WTC11 (cell line): ENCODE data around the gene CLCN6. TPM values are rescaled to one million over a fixed set of nuclear protein-coding genes. Genes with fewer than 3 reads are reported as not detected.

Source experiments
- ATAC-seq: fragments of 200-7000 bp; cut with Tn5 transposase; 2 replicates; pipeline ENCODE4 v1.10.0; 2021; ENCODE audit warnings: mild to moderate bottlenecking, moderate library complexity
- CTCF ChIA-PET: fragments of 300-600 bp; sonication (Branson Sonifier 250); formaldehyde crosslinking; loops from one replicate; lab custom pipeline; 2021; ENCODE audit warnings: antibody characterized with exemption; lab: Charles Lee
- POLR2A ChIA-PET: fragments of 350-600 bp; sonication (Branson Sonifier 250); formaldehyde crosslinking; loops from one replicate; lab custom pipeline; 2021; ENCODE audit warnings: antibody characterized with exemption; lab: Charles Lee
- DNase-seq: peaks from one replicate; pipeline ENCODE4 v3.0.0; 2021; ENCODE audit warnings: low spot score
- H3K27ac Mint-ChIP-seq: 2 replicates; pipeline ENCODE4 v1.8.0; 2021; ENCODE audit warnings: mixed read lengths
- H3K27me3 Mint-ChIP-seq: 2 replicates; pipeline ENCODE4 v1.8.0; 2021; ENCODE audit warnings: low read depth, mild to moderate bottlenecking, moderate library complexity, mixed read lengths
- H3K36me3 Mint-ChIP-seq: 2 replicates; pipeline ENCODE4 v1.8.0; 2021; ENCODE audit warnings: mixed read lengths
- H3K4me1 Mint-ChIP-seq: 2 replicates; pipeline ENCODE4 v1.8.0; 2022; ENCODE audit warnings: mixed read lengths
- H3K4me3 Mint-ChIP-seq: 2 replicates; pipeline ENCODE4 v1.8.0; 2021; ENCODE audit warnings: mild to moderate bottlenecking, moderate library complexity, mixed read lengths
- H3K9me3 Mint-ChIP-seq: 2 replicates; pipeline ENCODE4 v1.8.0; 2021; ENCODE audit warnings: mixed read lengths
- ATF1 ChIP-seq: sonication (generic); formaldehyde crosslinking; IDR thresholded peaks from 2 replicates; pipeline ENCODE4 v1.8.1; 2023; ENCODE audit warnings: mild to moderate bottlenecking, moderate library complexity, missing genetic modification reagents
- CREB1 ChIP-seq: sonication (generic); formaldehyde crosslinking; IDR thresholded peaks from 2 replicates; pipeline ENCODE4 v1.8.0; 2023; ENCODE audit warnings: mild to moderate bottlenecking, missing genetic modification reagents
- CTCF ChIP-seq: fragments of 200-600 bp; IDR thresholded peaks from 2 replicates; pipeline ENCODE4 v1.8.0; 2022; ENCODE audit warnings: antibody characterized with exemption
- GABPB1 ChIP-seq: sonication (generic); formaldehyde crosslinking; IDR thresholded peaks from 2 replicates; pipeline ENCODE4 v1.8.1; 2023; ENCODE audit warnings: mild to moderate bottlenecking, missing genetic modification reagents
- GTF2I ChIP-seq: fragments of 250-450 bp; sonication (Bioruptor Pico); conservative IDR thresholded peaks from 2 replicates; pipeline ENCODE4 v1.4.0; 2021; ENCODE audit warnings: mild to moderate bottlenecking
- JUN ChIP-seq: sonication (generic); formaldehyde crosslinking; IDR thresholded peaks from 2 replicates; pipeline ENCODE4 v1.8.0; 2023; ENCODE audit warnings: mild to moderate bottlenecking, missing genetic modification reagents
- NFYB ChIP-seq: sonication (generic); formaldehyde crosslinking; conservative IDR thresholded peaks from 2 replicates; pipeline ENCODE4 v1.8.0; 2022; ENCODE audit warnings: low read depth, missing genetic modification reagents
- NR2C2 ChIP-seq: sonication (generic); formaldehyde crosslinking; IDR thresholded peaks from 2 replicates; pipeline ENCODE4 v1.8.0; 2022; ENCODE audit warnings: mild to moderate bottlenecking, missing genetic modification reagents
- SMAD3 ChIP-seq: sonication (generic); formaldehyde crosslinking; IDR thresholded peaks from 2 replicates; pipeline ENCODE4 v1.8.0; 2022; ENCODE audit warnings: missing genetic modification reagents, mild to moderate bottlenecking, borderline replicate concordance
- SMAD4 ChIP-seq: sonication (generic); formaldehyde crosslinking; IDR thresholded peaks from 2 replicates; pipeline ENCODE4 v1.8.0; 2022; ENCODE audit warnings: mild to moderate bottlenecking, missing genetic modification reagents
- ZNF263 ChIP-seq: sonication (generic); formaldehyde crosslinking; IDR thresholded peaks from 2 replicates; pipeline ENCODE4 v1.8.1; 2022; ENCODE audit warnings: low read depth, mild to moderate bottlenecking, moderate library complexity, missing genetic modification reagents
- ZNF281 ChIP-seq: sonication (generic); formaldehyde crosslinking; IDR thresholded peaks from 2 replicates; pipeline ENCODE4 v1.8.0; 2023; ENCODE audit warnings: mild to moderate bottlenecking, missing genetic modification reagents
- ZNF396 ChIP-seq: fragments of 250-450 bp; sonication (Bioruptor Pico); IDR thresholded peaks from 2 replicates; pipeline ENCODE4 v1.8.0; 2021; ENCODE audit warnings: mild to moderate bottlenecking, moderate library complexity, borderline replicate concordance
- total RNA-seq: library from RNA; stranded (reverse); gene quantifications from 3 replicates; pipeline ENCODE4 v1.2.3, GENCODE V29; 2021
- TF ChIP-seq, protein P1 (sequence below): sonication (generic); formaldehyde crosslinking; IDR thresholded peaks from 2 replicates; pipeline ENCODE4 v1.8.1; 2022; ENCODE audit warnings: mild to moderate bottlenecking, missing genetic modification reagents, moderate library complexity, borderline replicate concordance
- TF ChIP-seq, protein P2 (sequence below): fragments of 250-450 bp; sonication (Bioruptor Pico); conservative IDR thresholded peaks from 2 replicates; pipeline ENCODE4 v1.9.0; 2021; ENCODE audit warnings: mild to moderate bottlenecking
- TF ChIP-seq, protein P3 (sequence below): sonication (generic); formaldehyde crosslinking; IDR thresholded peaks from 2 replicates; pipeline ENCODE4 v1.8.0; 2022; ENCODE audit warnings: mild to moderate bottlenecking, missing genetic modification reagents
- TF ChIP-seq, protein P4 (sequence below): sonication (generic); formaldehyde crosslinking; conservative IDR thresholded peaks from 2 replicates; pipeline ENCODE4 v1.8.1; 2023; ENCODE audit warnings: mild to moderate bottlenecking, low read depth, missing genetic modification reagents, moderate library complexity

CLCN6 gene
- total RNA-seq, 1 experiment from 2014 or later, result 22.3 TPM

DNA sequence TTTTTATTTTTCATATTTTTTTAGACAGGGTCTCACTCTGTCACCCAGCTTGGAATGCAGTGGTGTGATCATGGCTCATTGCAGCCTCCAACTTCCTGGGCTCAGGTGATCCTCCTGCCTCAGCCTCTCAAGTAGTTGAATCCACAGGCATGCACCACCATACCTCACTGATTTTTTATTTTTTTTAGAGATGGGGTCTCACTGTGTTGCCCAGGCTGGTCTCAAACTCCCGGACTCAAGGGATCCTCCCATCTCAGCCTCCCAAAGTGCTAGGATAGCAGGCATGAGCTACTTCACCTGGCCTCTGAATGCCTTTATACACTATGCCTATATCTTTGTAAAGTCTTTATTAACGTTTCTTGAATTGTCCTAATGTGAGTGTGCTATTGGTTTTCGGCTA lies 63.1 kb downstream of the CLCN6 start (continued):
- no peak for TF ChIP-seq ZNF281
- no peak for TF ChIP-seq GABPB1
- TF ChIP-seq JUN (CRISPR knock-in tag), result no peak
- TF ChIP-seq, protein P1, sequence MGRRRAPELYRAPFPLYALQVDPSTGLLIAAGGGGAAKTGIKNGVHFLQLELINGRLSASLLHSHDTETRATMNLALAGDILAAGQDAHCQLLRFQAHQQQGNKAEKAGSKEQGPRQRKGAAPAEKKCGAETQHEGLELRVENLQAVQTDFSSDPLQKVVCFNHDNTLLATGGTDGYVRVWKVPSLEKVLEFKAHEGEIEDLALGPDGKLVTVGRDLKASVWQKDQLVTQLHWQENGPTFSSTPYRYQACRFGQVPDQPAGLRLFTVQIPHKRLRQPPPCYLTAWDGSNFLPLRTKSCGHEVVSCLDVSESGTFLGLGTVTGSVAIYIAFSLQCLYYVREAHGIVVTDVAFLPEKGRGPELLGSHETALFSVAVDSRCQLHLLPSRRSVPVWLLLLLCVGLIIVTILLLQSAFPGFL (CRISPR knock-in tag), result no peak
- TF ChIP-seq CREB1 (CRISPR knock-in tag), result no peak
- no peak for TF ChIP-seq NR2C2
- no peak for TF ChIP-seq ZNF396

DNA sequence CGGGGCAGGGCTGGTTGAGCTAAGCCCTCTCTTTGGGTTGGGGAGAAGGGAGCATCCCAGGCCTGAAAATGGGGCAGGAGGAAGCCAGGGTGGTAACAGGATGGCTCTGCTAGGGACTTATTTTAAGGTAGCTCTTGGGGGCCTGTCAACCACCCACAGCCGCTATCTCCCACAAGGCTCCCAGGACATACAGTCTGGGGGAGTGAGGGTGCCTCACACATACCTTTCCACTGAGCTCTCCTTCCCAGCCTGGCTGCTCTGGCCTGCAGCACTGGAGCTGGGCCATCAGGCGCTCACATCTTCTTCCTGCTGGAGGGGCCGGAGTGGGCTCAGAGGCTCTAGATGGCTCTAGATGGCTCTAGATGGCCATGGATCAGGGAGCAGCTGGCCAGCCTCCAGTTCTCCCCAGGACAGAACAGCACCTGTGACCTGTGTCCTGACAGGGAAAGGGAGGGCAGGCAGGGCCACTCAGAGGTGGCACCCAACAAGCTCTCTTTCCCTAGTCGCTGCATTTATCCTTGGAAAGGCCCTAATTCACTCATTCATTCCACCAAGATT lies 63.7 kb downstream of the CLCN6 start:
- TF ChIP-seq SMAD3 (CRISPR knock-in tag) (no peak), NR2C2 (no peak), ZNF263 (no peak), NFYB (CRISPR knock-in tag) (no peak)
- Mint-ChIP-seq H3K4me1 (no peaks in the 10 kb centered on the region), H3K36me3 (no peaks in the 10 kb centered on the region), H3K4me3 (no peak overlapping the region), H3K9me3 (no peaks in the 10 kb centered on the region), H3K27me3 (no peaks in the 10 kb centered on the region; the same call in 1 of the 2 replicates), H3K27ac (no peak overlapping the region)
- POLR2A ChIA-PET, result interaction anchor here (1.5 kb wide), 1 partner anchor 39 kb away, joined by 5 read pairs; no protein-coding TSS in a partner anchor
- CTCF ChIA-PET, result interaction anchor here (1.1 to 1.9 kb wide), 5 partner anchors 10 to 100 kb away, joined by 3 to 7 read pairs (median 4); no protein-coding TSS in a partner anchor
- DNase-seq (no peak), ATAC-seq (no peak)

DNA sequence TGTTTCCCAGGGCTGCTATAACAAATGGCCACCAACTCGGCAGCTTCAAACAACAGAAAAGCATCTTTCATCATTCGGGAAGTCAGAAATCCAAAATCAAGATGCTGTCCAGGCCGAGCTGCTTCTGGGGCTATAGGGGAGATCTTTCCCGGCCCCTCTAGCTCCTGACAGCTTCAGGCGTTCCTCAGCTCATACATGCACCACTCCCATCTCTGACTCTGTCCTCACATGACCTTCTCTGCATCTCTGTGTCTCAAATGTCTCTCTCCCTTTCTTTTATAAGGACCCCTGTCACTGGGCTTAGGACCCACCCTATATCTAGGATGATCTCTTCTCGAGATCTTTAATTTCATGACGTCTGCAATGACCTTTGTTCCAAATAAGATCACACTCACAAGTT lies 66.6 kb downstream of the CLCN6 start:
- no peak for TF ChIP-seq SMAD3 (CRISPR knock-in tag)
- TF ChIP-seq, protein P2, sequence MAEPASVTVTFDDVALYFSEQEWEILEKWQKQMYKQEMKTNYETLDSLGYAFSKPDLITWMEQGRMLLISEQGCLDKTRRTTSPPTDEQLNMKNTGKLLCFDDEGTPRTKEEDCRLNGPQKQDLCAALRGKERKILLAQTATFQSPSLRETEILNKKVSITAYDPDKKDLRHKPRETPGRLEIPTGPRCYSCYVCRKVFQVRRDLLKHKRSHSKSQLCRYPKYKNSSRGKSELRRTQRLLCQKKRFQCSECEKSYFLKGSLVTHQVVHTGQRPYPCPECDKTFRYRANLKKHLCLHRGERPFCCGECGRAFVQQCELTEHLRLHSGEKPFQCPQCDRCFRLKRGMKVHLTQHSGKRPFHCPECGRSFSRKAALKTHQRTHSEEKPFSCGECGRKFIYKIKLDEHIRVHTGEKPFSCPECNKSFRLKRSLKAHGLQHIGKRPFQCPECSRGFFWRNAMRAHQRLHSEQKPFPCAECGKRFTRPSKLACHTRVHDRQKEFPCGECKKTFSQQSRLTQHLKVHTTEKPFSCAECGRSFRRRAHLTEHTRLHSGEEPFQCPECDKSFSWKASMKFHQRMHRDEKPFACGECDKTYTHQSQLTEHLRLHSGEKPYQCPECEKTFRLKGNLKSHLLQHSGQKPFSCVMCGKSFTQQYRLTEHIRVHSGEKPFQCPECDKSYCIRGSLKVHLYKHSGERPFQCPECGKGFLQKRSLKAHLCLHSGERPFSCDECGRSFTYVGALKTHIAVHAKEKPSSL (CRISPR knock-in tag), result no peak
- TF ChIP-seq, protein P3, sequence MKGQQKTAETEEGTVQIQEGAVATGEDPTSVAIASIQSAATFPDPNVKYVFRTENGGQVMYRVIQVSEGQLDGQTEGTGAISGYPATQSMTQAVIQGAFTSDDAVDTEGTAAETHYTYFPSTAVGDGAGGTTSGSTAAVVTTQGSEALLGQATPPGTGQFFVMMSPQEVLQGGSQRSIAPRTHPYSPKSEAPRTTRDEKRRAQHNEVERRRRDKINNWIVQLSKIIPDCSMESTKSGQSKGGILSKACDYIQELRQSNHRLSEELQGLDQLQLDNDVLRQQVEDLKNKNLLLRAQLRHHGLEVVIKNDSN (CRISPR knock-in tag), result no peak
- TF ChIP-seq, protein P4, sequence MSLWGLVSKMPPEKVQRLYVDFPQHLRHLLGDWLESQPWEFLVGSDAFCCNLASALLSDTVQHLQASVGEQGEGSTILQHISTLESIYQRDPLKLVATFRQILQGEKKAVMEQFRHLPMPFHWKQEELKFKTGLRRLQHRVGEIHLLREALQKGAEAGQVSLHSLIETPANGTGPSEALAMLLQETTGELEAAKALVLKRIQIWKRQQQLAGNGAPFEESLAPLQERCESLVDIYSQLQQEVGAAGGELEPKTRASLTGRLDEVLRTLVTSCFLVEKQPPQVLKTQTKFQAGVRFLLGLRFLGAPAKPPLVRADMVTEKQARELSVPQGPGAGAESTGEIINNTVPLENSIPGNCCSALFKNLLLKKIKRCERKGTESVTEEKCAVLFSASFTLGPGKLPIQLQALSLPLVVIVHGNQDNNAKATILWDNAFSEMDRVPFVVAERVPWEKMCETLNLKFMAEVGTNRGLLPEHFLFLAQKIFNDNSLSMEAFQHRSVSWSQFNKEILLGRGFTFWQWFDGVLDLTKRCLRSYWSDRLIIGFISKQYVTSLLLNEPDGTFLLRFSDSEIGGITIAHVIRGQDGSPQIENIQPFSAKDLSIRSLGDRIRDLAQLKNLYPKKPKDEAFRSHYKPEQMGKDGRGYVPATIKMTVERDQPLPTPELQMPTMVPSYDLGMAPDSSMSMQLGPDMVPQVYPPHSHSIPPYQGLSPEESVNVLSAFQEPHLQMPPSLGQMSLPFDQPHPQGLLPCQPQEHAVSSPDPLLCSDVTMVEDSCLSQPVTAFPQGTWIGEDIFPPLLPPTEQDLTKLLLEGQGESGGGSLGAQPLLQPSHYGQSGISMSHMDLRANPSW (CRISPR knock-in tag), result no peak
- TF ChIP-seq CTCF, result no peak
- TF ChIP-seq NR2C2, result no peak
- TF ChIP-seq ATF1 (CRISPR knock-in tag), result no peak
- TF ChIP-seq GTF2I (CRISPR knock-in tag), result no peak
- TF ChIP-seq SMAD4 (CRISPR knock-in tag), result no peak
- DNase-seq (no peak), ATAC-seq (no peak)
- Mint-ChIP-seq H3K4me3 (no peak overlapping the region), H3K36me3 (no peaks in the 10 kb centered on the region), H3K27ac (no peak overlapping the region), H3K9me3 (no peaks in the 10 kb centered on the region), H3K4me1 (no peaks in the 10 kb centered on the region), H3K27me3 (no peaks in the 10 kb centered on the region)
- ChIA-PET POLR2A (interaction anchor here (1.4 kb wide), 1 partner anchor 36 kb away, joined by 4 read pairs; no protein-coding TSS in a partner anchor), CTCF (interaction anchor here (1.0 to 2.0 kb wide), 3 partner anchors 15 to 34 kb away, joined by 4 to 7 read pairs (median 6); no protein-coding TSS in a partner anchor)
